Fibroblast of peridontal ligament (primary cell): ENCODE results near the gene RHBDF2.
"Not testable (repeated sequence)": the region's sequence is repeated elsewhere in the genome, so short reads cannot be mapped to it uniquely, and the experiment has no call there.

Experiments used
- DNase-seq: peaks from one replicate; pipeline ENCODE4 v3.0.0-alpha.2; 2010; ENCODE audit errors: extremely low read depth

The RHBDF2 gene

DNA sequence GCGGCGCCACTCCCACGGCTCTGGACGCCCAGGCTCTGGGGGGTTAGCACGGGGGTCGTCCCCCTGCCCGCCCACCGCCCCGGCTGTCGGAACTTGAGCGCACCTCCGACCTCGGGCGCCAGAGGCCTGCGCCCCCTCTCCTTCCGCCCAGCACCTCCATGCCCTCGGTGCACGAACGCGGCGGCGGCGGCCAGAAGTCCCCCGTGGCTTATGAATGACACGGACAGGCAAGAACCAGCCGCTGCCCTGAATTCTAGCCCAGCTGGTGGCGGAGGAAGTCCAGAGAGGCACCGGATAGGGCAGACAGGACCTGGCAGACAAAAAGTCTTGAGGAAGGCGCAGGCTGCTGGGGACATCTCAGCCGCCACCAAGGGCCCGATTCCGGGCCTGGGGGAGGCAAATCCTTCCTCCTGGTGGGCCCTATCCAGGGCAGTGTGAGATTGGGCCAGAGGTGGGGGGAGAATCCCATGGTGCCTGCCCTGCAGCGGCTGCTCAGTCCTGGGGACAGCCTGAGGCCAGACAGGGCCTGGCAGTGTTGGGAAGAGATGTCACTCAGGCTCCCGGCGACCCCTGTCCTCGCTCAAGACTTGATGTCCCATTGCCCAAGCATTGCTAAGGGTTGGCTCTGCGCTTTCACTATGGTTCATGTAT is 37.2 kb upstream of the RHBDF2 start:
- no peak for DNase-seq

DNA sequence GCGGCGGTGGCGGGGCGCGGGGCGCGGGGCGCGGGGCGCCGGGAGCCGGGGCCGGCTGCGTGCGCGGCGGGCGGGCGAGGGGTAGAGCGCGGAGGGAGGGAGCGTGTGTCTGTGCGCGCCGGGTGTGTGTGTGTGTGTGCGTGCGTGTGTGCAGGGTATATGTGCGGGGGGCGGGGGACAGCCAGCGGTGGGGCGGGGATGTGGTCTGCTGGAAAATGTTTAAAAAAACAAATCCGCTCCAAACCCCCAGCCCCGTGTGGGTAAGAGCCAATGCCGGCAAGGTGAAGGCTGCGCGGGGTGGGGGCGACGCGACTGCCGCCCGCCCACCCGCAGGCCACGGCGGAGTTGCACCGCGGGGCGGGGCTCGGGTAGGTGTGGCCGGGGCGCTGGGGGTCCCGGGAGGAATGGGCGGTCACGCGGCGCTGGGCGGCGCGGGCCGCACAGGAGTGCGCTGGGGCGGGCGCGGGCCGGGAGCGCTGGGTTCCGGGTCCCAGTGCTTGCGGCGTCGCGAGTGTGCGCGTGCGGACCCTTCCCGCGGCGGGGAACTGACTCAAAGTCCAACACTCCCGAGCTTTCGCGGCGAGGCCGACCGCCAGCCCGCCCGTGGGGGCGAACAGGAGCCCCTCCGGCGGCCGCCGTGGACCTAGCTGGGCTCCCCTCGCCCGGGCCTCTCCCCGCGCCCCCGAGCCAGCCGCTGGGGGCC is 36.5 kb upstream of the RHBDF2 start, which contains the start of gene CYGB:
Gene CYGB (minus strand): TSS at position 132 of the 703 bp plus-strand sequence. CDS start 167 bp downstream, outside the sequence.
- no peak for DNase-seq

DNA sequence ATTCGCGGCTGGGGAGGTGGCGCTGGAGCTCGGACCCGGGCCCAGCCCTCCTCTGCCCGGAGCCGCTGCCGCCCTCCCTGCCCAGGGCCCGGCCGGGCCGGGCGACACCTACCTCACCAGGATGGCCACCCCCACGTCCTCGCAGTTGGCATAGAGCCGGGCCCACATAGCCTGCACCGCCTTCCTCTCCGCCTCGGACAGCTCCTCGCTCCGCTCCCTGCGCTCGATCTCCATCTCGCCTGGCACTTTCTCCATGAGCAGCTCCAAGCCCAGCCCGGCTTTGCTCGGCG is 36.0 kb upstream of the RHBDF2 start:
- DNase-seq: peak; percentile 44

DNA sequence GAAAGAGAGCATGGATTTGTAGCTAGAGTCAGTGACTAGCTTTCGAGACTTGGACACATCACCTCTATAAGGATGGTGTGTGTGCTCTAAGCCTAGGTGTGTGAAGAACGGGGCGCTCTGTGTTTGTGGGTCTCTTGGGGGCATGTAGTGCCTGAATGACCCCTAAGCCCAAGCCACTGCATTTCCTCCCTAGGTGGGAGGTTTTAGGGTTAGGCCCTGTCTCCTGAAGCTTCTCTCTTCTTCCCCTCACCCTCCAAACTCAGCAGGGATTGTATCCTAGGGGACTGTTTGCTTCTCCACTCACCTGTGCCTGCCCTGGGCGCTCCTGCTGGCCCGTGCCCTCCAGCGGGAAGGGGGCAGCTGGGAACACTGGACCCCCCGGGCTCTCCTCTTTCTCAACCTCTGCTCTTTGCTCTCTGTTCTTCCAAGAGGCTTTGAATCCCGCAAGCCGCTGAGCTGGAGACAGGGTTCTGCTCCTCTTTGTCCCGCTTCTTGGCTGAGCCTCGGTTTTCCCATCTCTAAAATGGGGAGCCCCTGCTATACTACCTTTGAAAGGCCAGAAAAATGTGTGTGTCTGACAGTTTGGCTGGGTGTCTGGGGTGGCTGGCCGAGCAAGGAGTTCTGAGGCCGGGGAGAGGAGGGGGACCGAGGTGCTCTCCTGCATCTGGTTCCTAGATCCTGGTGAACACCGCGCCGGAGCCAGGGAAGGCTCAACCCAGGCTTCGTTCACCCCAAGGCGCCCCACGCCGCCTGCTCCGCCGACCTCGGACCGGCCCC is 35.5 kb upstream of the RHBDF2 start:
- DNase-seq: no peak

DNA sequence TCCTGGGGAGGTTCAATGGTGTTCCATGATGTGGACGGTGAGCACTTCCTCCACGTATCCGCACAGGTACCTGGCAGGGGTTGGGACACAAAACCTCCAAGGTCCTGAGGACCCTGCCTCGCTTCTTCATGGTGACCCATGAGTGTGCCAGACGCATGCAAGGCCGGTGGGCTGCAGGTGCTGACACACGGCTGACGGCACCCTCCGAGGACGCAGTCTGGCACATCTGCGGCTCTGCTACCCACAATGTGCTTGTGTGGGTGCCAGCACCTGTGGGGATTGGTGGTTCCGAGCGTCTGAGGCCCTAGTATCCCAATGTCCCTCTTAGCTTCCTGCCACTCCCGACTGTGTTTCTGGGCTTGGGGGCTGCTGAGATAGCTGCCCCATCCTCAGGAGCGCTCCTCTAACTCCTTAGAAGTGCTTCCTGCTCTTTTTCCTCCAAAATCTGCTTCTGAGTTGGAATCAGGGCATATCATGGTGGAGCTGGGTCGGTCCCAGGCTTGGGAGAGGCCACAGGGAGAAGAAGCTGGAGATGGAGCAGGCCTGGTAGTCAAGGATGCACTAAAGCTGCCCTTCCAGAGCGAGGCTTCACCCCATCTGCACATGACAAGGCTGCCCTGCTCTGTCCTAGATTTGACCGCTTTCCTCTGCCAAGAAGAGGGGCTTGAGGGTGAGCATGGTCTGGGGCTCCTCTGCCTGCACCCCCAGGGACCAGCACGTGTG is 34.7 kb upstream of the RHBDF2 start:
- no peak for DNase-seq

DNA sequence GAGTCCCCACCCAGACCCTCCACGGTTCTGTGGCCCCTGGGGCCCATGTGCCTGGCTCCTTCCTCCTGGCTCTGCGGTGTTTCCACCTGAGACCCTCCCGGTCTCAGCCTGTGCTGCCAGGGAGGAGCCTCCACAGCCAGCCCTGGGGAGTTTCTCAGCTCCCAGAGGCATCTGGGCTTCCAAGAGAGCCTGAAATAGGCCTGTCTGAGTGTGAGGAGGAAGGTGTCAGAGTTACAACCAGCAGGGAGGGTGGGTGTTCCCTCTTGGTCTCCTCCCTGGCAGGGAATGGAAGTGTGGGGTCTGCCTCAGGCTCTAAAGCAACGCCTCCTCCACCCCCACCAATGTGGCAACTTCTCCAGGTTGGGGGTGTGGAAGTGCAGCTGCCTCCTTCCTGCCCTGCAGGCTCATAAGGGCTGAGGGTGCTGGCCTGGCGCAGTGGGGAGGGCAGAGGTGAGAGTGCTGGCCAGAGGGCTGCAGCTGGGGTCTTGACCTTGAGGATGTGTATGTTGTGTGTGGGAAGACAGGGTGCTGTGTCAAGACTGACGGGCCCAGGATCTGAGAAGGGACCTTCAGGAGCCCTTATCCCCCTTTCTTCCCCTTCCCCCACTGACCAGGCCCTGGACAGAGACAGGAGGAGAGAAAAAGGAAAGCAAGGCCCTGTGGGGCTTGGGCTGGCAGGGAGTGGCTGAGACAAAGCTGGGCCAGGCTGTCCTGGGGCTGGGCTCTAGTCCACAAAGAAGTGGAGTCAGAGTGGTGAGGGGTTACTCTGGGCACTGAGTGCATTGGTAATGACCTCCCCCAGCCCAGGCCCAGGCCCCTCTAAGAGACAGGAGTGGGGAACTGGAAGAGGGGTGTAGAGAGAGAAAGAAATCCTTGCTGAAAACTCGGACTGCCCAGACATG is 33.9 kb upstream of the RHBDF2 start:
- DNase-seq: no peak

DNA sequence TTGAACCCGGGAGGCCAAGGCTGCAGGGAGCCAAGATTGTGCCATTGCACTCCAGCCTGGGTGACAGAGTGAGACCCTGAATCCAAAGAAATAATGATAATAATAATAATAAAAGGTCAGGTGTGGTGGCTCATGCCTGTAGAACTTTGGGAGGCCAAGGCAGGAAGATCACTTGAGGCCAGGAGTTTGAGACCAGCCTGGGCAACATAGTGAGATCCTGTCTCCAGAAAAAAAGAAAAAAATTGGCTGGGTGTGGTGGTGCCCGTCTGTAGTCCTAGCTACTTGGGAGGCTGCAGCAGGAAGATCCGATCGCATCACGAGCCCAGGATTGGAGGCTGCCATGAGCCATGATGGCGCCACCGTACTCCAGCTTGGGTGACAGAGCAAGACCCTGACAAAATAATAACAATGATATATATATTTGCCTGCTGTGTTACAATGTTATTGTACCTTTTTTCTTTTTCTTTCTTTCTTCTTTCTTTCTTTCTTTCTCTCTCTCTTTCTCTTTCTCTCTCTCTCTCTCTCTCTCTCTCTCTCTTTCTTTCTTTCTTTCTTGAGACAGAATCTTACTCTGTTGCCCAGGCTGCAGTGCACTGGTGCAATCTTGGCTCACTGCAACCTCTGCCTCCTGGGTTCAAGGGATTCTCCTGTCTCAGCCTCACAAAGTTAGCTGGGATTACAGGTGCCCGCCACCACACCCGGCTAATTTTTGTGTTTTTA is 32.6 kb upstream of the RHBDF2 start:
- DNase-seq: not testable (repeated sequence)

DNA sequence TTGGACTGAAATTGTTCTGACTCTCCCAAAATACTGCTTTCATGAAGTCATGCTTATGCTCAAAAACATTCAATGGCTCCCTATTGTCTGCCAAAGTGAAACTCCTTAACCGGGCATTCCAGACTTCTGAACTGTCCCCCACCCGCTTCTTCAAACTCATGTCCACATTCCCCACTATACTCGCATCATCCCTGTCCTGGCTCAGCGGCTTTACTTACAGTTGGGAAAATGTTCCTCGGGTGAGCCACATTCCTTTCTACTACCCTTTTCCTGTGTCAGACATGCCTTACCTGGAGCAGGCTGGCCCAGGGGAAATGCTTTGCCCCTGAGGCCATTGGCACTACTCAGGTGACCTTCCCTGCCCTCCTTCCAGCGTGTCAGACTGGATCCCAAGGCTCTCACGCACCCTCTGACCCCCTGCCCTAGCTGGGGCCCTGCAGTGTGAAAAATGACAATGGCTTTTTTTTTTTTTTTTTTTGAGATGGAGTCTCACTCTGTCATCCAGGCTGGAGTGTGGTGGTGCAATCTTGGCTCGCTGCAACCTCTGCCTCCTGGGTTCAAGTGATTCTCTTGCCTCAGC is 30.9 kb upstream of the RHBDF2 start:
- no peak for DNase-seq

DNA sequence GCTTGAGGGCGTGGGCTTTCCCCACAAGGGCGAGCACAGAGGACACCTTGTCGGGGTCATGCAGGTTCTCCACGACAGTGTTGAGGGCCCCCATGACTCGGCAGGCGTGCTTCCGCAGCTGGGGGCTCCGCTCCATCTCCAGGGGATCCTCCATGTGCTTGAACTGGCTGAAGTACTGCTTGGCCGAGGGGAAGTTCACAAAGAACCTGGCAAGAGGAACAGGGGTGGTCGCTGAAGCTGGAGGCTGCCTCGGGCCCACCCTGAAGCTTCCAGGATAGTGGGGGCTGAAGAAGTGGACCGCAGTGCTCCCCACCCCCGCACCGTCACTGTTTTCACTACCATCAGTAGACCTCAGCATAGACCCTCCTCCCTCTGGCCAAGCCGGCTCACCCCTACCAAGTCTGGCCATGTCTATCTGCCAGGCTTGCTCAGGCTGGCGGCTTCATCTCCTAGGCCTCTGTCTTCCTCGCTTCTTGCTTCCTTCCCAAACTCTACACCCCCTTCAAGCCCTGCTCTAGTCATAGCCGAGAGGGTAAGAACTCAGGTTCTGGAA is 30.3 kb upstream of the RHBDF2 start:
- DNase-seq: no peak

DNA sequence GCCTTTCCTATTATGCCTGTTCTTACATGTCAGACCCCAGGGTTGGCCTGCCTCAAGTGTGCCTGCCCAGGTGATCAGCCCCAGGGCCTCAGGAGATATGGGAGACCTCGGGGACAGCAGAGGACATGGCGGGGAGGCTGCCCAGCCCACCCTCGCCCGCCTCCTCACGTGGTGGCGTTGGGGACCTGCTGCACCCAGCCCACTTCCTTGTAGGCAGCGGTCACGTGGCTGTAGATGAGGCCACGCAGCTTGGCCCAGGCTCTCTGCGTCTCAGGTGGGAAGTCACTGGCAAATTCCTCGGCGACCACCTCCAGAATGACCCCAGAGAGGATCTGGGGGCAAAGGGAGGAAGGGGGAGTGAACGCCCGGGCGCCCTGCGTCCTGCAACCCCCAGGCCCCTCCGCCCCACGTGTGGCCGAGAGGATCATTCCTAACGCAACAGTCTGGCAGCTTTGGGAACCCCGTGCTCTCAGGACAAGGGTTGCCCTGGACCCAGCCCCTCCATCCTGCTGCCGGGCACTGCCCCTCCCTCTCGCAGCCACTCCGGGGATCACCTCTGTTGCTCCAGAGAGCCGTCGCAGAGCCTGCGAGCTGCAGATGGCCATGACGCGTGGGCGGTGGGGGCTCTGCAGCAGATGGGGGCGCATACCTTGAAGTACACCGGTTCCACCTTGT is 29.7 kb upstream of the RHBDF2 start:
- no peak for DNase-seq

DNA sequence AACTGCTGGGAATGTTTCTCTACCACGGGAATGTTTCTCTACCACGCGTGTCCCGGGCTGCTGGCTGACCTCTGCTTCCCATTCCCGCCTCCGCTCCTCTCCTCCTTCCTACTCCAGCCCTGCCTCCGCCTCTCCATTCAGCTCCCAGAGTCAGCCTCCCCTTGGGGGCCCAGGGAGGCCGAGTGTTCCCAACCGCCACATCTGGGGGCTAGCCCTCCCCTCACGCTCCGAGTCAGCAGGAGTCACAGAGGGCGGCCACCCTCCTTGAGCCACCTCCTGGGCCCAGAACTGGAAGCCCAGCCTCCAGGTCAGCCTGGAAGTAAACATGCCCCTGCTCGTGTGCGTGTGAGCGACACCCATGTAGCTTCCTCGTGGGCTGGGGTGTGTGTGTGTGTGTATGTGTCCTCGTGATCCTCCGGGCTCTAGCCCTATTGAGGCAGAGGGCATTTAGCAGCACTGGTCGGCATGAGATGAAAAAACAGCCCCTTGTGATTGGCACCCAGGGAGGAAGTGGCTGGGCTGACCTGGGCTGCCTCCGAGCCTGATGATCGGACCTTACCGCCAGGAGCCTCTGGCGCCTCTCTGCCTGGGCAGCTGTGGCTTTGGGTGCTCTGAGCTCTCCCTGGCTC is 29.0 kb upstream of the RHBDF2 start:
- DNase-seq: peak; percentile 82

DNA sequence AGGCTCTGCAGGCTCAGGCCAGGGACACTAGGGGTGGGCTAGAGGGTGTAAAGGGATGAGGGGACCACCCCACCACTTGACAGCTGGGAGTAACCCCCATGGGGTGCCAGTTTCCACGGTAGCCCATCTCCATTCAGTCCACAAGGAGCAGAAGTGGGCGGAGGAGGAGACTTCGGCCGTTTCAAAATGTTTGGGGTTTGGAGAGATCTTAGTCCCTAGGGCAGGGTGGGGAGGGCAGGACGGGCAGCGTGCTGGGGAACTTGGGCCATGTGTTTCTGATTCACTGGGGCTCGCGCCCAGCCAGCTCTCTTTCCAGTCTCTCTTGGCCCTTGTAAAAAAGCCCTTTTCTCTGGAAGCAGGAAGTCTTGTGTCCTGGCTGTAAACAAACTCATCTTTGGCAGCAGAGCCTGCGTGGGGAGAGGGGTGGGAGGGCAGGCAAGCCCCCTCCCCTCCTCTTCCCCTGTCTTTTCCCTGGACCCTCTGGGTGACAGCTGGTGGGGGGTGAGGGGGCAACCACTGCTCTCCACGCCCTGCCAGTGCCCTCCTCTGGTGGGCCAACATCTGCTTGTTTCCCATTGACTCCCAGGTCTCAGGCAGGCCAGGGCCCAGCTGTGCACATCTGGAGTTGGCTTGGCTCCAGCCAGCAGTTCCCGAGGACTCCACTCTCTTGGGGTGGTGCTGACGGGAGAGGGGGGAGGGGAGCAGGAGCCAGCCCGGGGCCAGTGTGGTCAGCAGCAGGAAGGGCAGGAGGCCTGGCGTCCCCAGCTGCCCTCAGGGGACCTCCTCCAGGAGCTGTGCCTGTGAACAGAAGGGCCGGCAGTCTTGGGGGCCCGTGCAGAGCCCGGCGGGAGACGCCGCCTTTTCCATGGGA is 28.2 kb upstream of the RHBDF2 start:
- peak; percentile 97 for DNase-seq

DNA sequence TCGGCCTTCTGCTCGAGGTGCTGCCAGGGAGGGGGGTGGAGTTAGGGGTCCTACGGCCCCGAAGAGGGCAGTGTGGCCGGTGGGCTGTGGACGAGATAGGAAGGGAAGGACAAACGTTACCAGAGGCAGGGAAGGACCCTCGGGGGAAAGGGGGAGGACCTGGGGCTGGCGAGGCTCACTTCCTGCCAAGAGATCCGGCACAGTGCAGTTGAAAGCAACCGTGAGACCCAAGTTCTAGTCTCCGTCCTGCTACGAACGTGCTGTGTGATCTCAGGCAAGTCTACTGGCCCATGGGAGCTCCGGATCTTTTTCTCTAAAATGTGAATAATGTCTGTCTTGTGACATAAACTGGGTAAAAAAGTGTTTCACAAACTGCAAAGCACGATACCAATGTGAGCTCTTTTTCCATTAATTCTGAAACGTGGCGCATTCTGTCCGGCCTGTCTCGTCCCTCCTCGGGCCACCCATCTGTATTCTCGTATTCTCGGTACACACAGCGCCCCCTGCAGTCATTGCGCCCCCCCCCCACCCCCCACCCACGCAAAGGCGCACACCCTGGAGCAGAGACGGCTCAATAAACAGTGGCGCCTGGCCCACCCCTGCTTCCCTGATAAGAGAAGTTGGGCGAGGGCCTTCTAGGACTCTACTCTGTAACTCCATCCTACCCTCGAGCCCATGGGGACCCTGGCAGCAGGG is 27.5 kb upstream of the RHBDF2 start:
- peak; percentile 46 for DNase-seq

DNA sequence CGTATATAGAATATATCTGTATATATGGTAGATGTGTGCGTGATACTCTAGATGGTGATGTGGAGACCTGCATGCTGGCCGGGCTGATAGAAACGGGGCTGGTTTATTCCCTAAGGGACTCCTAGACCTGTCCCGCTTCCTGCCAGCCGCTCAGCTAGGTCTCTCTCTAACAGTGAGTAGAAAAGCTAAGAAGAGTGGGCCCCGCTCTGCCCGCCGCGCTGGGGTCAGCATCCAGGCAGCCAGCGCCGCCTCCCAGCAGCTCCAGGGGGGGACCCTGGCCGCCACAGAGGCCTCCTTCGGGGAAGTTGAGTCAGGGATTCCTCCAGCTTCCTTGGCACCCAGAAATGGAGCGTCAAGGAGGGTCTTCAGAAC is 26.9 kb upstream of the RHBDF2 start:
- no peak for DNase-seq

DNA sequence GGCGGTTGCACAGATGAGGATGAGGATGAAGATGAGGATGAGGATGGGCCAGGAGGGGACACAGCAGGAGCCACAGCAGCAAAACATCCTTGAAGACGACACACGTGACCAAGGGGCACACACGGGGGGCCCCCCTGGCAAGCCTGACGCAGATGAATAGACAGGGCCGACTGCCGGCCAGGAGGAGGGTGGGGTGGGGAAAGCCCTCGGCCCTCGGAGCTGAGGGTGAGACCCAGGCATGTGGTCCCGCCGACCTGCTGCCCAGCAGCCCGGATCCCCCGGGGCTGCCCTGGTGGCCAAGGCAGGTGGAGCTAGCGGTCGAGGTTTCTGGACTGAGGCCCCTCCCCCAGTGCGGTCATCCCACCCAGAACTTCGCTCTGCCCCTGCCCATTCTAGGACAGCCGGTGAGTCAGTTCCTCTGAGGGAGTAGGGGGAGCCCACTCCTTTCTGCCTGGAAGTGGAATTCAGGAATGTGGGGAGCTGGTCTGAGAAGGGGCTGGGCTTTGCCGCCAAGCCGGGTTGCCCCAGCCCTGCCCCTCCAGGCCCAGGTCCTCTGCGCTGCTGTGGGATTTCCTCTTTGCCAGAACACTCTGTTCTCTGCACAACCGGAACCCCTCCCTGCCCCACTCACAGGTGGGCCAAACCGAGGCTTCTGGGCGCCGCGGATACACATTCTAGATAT is 26.3 kb upstream of the RHBDF2 start:
- peak; percentile 59 for DNase-seq

DNA sequence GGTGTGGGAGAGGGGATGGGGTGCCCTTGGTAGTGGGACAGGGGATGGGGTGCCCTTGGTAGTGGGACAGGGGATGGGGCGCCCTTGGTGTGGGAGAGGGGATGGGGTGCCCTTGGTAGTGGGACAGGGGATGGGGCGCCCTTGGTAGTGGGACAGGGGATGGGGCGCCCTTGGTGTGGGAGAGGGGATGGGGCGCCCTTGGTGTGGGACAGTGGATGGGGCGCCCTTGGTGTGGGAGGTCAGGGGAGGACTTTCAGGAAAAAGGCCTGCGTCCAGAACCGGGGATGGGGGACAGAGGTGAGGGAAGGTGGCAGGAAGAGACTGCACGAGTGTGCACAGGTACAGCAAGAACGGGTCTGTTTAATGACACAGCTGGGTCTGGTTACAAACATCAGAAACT is 25.8 kb upstream of the RHBDF2 start:
- DNase-seq: not testable (repeated sequence)

DNA sequence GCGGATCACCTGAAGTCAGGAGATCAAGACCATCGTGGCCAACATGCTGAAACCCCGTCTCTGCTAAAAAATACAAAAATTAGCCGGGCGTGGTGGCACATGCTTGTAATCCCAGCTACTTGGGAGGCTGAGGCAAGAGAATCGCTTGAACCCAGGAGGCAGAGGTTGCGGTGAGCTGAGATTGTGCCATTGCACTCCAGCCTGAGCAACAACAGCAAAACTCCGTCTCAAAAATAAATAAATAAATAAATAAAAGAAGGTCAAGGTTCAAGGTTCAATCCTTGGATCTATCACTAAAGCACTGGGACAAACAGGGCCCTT is 24.2 kb upstream of the RHBDF2 start:
- not testable (repeated sequence) for DNase-seq
